Medulla oblongata (tissue), 1 donor: Measurements from ENCODE around the gene CTH.
"Not testable (repeated sequence)": the region's sequence is repeated elsewhere in the genome, so short reads cannot be mapped to it uniquely, and the experiment has no call there.

Source experiments
- DNase-seq: peaks from one replicate; pipeline ENCODE4 v3.0.0-alpha.2; 2015; ENCODE audit errors: extremely low spot score

Gene CTH

DNA sequence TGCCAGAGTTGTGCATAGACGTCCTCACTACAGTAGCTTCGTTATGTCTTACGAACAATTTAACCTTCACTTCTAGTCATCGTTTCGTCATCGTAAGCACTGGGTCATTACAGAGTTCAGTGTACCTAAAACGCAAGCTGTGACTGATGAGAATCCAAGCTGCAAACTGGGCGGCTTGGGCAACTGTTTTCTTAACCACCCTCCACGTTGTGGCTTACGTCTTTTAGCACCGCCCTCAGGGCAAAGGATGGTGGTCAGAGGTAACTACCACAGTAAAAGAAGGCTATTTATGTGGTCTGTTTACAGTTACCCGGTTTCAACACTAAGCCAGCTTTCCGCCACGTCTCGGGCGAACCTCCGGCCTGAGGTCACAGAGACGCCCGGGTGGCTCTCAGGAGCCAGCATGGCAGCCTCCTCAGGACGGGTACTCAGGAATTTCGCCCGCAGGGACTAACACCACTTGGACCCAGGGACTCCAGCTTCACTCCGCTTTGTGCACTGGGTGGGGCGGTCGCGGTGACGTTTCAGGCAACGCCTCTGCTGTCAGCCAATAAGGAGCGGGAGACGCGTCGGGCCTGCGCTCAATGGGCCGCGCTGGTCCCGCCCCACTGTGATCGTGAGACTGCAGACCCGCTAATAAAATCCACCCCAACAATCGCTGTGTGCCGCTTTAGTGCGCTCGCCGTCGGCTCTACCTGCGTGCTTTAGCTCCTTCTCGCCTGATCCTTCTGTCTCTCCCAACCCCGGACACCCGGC, at the start of gene CTH:
TSS of gene CTH (plus strand) at position 665 of the 756 bp plus-strand sequence. CDS start 148 bp downstream, outside the sequence.
- DNase-seq = peak; percentile 99

DNA sequence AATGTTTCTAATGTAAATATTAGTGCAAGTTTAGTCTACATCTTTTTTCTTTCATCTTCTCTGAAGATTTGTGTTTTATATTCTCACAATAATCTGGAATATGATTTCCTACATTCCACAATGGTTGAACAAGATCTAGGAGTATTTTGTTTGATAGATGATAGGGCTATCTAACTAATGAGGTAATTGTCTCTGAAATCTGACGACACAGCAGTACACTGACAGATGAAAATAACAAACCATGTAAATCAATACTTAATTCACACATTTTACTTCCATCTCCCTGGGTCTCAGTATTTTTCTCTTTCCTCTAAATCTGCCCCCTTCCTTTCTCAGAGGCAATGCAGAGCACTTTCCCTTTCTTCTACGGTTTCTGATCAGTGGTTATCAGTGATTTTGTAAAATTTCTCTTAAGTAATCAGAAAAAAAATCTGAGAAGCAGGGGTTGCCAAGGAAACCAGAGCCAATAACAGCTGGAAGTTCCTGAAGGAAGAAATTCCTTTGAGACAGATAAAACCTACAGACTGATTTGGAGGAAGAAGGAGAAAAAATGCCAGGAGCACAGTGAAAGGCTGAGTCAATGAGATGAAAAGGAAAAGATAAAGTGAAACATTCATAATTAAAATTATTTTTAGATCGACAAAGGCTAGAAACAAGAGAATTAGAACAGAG, 49.2 kb upstream of the CTH start:
- no peak for DNase-seq

DNA sequence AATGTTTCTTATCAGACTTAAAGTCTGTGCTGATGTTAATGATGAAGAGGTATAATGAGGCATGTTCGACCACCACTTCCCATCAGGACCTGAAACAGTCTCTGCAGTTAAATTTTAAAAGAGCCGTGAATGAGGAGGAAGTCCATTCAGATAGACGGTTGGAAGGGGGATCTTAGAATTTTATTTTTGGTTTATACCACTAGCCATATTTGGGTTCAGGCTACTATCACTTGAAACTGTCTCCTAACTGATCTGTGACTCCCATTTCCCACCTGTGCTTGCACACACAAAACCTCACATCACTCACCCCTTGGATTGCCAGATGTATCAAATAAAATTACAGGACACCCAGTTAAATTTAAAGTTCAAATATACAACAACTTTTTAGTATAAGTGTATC, 46.6 kb upstream of the CTH start:
- no peak for DNase-seq

DNA sequence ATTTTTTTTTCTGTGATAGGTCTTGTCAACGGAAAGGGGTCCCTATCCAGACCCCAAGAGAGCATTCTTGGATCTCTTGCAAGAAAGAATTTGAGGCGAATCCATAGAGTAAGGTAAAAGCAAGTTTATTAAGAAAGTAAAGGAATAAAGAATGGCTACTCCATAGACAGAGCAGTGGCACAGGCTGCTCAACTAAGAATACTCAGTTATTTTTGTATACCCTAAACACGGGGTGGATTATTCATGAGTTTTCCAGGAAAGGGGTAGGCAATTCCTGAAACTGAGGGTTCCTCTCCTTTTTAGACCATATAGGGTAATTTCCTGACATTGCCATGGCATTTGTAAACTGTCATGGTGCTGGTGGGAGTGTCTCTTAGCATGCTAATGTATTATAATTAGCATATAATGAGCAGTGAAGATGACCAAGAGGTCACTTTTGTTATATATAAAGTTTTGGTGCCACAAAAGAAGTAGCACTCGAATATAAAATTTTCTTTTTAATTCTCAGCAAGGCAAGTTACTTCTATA, 44.6 kb upstream of the CTH start:
- DNase-seq = not testable (repeated sequence)

DNA sequence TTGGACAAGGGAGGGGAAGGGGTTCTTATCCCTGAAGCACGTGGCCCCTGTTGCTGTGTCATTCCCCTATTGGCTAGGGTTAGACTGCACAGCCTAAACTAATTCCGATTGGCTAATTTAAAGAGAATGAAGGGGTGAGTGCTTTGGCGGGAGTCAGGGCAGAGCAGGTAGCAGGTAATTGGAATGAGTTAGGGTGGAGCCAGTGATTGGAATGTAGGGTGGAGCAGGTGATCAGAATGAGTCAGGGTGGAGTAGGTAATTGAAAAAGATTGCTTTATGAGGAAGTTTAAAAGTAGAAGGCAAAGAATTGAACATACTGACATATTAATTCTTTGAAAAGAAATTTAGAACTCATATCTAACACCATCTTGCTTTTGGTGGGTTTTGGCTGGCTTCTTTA, 44.1 kb upstream of the CTH start:
- DNase-seq = not testable (repeated sequence)

DNA sequence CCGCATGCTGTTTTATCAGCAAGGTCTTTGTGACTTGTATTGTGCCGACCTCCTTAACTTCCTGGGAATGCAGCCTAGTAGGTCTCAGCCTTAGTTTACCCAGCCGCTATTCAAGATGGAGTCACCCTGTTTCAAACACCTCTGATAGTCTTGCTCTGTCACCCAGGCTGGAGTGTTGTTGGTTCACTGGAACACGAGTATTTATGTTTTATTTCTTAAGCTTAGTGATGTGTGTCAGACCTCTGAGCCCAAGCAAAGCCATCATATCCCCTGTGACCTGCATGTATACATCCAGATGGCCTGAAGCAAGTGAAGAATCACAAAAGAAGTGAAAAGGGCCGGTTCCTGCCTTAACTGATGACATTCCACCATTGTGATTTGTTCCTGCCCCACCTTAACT, 43.7 kb upstream of the CTH start:
- DNase-seq = not testable (repeated sequence)

DNA sequence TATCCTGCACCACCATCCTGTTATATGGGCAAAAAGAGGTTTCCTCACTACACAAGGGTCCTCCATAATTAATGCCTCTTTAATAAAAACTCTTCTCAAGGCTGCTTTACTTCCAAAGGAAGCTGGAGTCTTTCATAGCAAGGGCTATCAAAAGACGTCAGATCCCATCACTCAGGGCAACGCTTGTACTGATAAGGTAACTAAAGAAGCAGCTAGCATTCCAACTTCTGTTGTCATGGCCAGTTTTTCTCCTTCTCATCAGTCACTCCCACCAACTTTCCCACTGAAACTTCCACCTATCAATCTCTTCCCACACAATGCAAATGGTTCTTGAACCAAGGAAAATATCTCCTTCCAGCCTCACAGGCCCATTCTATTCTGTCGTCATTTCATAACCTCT, 39.5 kb upstream of the CTH start:
- not testable (repeated sequence) for DNase-seq

DNA sequence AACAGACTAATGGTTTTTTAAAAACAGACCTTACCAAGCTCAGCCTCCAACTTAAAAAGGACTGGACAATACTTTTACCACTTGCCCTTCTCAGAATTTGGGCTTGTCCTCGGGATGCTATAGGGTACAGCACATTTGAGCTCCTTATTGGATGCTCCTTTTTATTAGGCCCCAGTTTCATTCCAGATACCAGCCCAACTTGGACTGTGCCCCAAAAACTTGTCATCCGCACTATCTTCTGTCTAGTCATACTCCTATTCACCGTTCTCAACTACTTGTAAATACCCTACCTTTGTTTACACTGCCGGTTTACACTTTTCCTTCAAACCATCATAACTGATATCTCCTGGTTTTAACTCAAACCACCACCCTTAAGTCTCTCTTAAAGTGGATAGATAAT, 38.6 kb upstream of the CTH start:
- no peak for DNase-seq

DNA sequence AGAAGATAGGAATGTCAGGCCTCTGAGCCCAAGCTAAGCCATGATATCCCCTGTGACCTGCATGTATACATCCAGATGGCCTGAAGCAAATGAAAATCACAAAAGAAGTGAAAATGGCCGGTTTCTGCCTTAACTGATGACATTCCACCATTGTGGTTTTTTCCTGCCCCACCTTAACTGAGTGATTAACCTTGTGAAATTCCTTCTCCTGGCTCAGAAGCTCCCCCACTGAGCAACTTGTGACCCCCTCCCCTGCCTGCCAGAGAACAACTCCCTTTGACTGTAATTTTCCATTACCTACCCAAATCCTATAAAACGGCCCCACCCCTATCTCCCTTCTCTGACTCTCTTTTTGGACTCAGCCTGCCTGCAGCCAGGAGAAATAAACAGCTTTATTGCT, 37.5 kb upstream of the CTH start:
- not testable (repeated sequence) for DNase-seq

DNA sequence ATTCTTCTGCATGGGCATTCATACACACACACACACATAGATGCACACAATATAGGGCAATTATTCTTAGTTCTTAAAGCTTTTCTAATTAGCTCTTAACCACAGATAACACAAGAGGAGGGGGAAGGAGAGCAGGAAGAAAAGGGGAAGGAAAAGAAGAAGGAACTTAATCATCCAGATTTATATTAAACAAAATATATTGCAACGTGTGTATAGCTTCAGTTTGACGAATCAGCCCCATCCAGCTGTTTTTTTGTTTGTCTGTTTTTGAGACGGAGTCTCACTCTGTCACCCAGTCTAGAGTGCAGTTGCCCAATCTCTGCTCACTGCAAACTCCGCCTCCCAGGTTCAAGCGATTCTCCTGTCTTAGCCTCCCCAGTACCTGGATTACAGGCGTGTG, 34.9 kb upstream of the CTH start:
- DNase-seq = no peak

DNA sequence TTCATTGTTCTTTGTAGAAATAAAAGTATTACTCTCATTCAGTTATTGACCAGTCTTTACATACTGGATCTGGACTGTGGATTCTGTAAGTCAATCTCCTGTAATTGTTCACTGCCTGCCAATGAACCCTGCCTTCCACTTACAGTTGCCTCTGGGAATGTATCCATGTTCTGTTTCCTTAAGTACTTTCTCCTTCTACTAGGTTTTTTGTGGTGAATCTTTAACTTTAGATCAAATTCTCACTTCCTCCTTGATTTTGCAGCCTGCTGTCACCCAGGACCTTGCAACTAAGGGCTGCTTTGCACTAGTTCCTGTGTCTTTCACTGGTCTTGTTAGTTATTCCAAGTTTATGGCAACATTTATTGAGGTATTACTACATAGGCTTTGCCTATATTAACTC, 28.4 kb upstream of the CTH start:
- DNase-seq = no peak

DNA sequence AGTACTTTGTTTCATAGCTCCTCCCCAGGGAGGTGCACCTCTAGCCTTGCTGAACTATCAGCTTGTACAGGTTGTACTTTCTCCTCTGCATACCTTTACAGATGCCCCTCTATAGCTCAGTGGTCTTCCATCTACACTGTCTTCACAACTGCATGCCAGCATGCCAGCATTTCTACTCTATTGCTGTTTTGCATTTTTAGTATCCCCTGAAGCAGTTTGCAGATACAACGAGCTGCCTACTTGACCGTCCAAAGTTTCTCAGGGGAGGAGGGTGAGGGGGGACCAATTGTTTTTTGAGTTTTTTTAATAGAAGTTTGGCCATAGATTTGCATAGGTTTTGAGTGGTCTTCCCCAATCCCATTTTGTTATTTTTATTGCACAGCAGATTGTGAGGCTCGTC, 27.6 kb upstream of the CTH start:
- DNase-seq = no peak

DNA sequence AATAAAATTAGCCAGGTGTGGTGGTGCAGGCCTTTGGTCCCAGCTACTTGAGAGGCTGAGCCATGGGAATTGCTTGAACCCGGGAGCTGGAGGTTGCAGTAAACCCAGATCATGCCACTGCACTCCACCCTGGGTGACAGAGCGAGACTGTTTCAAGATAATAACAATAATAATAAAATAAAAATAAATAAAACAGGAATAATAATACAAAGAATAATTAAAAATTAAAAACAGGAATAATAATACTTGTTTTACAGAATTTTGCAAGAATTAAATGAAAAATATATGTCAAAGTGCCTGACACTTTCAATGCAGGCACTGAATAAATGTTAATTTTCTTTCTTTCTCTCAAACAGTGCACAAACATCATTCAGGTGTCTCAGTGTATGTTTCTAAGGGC, 26.5 kb upstream of the CTH start:
- no peak for DNase-seq

DNA sequence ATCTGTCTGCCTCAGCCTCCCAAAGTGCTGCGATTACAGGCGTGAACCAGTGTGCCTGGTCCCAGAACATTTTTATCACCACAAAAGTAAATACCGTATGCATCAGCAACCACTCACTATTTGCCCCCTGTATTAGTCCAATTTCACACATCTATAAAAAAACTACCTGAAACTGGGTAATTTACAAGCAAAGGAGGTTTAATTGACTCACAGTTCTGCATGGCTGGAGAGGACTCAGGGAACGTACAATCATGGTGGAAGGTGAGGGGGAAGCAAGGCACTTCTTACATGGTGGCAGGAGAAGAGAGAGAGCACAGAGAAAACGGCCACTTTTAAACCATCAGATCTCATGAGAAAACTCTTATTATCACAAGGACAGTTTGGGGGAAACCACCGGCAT, 25.6 kb upstream of the CTH start:
- DNase-seq = no peak

DNA sequence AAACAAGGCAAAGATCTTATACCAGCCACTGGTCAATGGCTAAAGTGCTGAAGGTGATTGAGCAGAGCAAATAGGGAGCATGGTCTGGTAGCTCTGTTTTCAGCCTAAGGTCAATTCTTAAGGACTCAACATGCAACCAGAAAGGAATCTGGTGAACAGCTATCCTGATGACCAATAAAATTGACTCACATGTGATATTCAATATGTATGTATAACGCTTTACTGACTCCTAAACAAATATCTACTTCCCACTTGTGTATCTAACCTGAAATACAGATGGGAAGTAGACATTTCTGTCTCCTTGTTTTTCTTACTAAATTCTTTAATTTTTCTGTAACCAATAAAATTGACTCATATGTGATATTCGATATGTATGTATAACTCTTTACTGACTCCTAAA, 24.9 kb upstream of the CTH start:
- no peak for DNase-seq

DNA sequence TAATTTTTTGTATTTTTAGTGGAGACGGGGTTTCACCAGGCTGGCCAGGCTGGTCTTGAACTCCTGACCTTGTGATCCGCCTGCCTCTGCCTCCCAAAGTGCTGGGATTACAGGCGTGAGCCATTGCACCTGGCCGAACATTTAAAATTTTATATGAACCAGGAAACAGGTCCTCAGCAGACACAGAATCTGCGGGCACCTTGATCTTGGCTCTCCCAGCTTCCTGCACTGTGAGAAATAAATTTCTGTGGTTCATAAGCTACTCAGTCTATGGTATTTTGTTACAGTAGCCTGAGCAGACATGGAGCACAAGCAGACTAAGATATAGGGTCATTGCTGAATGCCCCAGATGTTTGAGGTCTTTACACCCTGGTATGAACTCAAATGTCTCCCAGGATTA, 23.6 kb upstream of the CTH start:
- no peak for DNase-seq

DNA sequence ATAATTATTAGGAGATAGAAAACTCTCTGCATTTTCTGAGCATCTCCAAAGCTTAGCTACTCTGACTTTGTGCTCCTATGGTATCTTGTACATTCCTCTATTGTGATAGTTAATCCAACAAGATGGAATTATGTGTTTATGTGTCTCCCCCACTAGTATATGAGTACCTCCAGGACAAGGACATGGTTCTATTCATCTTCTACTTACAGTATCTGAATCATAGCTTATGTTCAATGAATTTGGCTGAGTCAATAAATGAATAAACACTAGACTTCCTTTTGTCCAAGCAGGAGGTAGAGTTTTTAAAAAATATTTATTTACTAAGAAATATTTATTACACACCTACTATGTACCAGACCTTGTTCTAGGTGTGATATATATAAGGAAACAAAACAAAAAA, 18.4 kb upstream of the CTH start:
- DNase-seq = no peak

DNA sequence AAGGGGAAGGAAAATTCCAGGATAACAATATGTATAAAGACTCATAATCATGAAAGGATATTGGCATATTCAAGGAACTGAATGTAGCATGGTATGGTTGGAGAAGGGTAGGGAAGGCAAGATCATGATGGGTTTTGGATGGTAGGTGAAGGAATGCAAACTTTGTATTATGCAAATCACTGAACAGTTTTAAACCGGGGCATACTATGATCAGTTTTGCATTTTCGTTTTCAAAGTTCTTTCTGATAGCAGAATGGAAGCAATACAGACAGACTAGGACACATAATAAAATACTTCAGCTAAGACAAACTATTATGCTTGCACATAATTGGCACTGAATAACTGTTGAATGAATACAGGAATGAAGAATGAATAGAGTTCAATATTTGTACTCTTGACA, 14.5 kb upstream of the CTH start:
- no peak for DNase-seq

DNA sequence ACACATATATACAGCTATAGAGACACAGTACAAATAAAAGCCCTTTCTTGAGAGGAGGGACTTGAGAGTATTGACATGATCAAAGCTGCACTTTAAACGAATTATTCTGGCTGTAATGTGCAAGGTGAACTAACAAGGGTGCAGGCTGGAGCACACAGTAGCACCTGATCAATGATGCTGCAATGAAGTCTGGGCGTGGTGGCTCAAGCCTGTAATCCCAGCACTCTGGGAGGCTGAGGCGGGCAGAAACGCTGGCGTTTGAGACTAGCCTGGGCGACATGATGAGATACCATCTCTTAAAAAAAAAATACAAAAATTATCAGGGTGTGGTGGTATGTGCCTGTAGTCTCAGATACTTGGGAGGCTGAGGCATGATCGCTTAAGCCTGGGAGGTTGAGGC, 14.1 kb upstream of the CTH start:
- DNase-seq = no peak

DNA sequence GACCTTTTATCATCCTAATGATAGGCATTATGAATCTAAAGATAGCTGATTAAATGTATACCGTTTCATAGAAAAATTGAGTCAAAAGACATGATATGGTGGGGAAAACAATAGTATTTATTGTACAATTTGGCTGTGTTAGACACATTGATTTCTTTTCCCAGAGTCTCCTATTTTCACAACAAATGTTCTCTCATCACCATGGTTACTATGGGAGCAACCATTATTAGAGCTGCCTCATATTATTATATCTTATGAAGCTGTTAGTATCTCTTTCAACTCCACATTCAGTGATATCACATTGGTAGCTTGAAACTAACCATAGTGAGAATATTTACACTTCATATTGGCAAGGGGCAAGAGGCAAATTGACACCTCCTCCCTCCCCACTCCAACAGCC, 10.7 kb upstream of the CTH start:
- no peak for DNase-seq

DNA sequence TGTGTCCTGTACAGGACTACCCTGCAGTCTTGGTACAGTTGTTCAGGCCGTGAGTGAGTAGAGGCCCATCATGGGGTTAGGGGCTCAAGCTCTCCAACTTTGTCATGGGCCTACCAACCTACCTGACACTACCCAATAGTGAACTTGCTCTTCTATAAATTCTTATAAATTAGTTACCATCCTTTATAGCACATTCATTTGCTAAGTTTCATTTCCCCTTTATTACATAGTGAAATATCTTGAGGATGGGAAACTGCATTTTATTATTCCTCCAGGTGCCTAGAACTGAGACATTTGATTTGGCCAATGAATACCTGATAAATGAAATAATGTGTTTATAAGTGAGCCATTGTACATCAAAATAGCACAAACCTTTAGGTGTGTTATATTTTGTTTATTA, 9.1 kb upstream of the CTH start:
- DNase-seq = no peak

DNA sequence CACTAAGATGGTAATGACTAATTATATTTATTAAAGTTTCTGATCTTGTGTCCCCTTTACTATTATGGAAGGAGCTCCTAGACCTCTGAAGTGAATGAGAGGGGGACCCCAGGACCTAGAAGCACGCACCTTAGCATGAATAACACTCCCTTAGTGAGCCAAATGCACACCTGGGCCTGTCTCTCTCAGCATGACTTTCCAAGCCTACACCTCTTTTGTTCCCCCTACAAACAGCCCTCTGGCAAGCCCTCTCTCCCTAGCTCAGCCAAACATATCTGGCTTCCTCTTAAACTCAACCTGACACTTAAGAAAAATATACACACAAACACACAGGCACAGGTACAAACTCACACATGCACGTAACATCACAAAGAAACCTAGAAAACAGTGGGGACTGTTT, 7.3 kb upstream of the CTH start:
- DNase-seq = no peak

DNA sequence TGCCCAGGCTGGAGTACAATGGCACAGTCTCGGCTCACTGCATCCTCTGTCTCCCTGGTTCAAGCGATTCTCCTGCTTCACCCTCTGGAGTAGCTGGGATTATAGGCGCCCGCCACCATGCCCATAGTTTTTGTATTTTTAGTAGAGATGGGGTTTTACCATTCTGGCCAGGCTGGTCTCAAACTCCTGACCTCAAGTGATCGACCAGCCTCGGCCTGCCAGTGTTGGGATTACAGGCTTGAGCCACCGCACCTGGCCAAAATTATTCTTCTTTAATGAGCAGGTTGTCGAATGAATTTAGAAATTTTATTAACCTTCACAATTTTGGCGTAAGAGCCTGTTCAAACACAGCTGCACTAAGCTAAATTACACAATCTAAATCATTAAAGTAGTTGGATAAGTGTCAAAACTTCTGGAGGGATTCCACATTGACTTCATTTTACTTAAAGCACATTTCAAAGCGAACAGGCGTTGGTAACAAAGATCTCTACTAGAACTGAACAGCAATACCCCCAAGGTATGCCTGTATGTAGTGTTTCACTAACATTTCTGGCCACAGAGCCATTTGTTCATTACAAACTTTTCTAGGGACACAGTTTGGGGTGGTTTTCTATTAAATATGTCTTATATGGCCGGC, 5.2 kb upstream of the CTH start:
- no peak for DNase-seq
